Uterus (tissue), 2 donors: ENCODE results near the gene HSPA12B.

ENCODE experiments used
- CTCF ChIP-seq, 4 experiments: fragments of 200-600 bp in 2 of 4; fragments of 450-650 bp in 2 of 4; sonication (generic) in 2 of 4; IDR thresholded peaks; one replicate each; pipeline ENCODE4 v1.5.1; 2016 to 2019; ENCODE audit warnings: antibody characterized with exemption in 4 of 4, mild to moderate bottlenecking in 2 of 4, moderate library complexity in 1 of 4
- POLR2A ChIP-seq, 2 donors: fragments of 450-650 bp; IDR thresholded peaks; one replicate each; pipeline ENCODE4 v1.6.1; 2016; ENCODE audit warnings: antibody characterized with exemption in 2 of 2, mild to moderate bottlenecking in 1 of 2, moderate library complexity in 1 of 2

GRCh38 chr20:3701061-3701998, 31.2 kb upstream of the HSPA12B start:
- TF ChIP-seq CTCF (IDR thresholded peaks at IDR 0.05) (no peak), POLR2A (IDR thresholded peaks at IDR 0.05) (no peak)
